HG02973 (cell line): ENCODE data around the gene CDH23.

Experiments
- ATAC-seq: cut with Tn5 transposase; IDR thresholded peaks from one replicate; pipeline ENCODE4 v1.9.1; 2021; ENCODE audit warnings: moderate library complexity; ENCODE audit not compliant: unreplicated experiment

CDH23 gene

DNA sequence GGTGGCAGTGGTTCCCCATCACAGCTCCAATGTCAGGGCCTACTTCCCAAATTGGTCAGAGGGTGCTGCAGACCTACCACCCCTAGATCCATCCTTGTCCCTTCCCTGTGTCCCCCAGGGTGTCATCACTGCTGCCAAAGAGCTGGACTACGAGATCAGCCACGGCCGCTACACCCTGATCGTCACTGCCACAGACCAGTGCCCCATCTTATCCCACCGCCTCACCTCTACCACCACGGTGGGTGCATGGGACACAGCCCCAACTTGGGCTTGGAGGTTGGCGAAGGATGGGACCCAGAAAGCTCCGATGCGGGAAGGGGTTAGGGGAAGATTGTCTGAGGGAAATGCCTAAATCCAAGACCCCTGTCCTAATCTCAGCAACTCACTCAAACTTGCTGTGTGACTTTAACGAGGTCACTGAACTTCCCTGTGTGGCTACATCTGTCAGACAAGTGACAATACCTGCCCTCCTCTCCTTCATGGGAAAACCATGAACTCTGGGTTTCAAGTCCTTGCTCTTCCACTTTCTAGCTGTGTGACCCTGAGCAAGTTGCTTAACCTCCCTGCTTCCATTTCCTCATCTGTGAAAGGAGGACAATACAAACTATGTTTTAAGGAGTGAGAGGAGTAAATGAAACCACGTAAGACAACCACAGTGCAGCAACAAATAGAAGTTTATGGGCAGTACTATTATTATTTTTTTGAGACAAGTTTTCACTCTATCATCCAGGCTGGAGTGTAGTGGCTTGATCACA is 381.5 kb downstream of the CDH23 start:
- ATAC-seq: no peak

DNA sequence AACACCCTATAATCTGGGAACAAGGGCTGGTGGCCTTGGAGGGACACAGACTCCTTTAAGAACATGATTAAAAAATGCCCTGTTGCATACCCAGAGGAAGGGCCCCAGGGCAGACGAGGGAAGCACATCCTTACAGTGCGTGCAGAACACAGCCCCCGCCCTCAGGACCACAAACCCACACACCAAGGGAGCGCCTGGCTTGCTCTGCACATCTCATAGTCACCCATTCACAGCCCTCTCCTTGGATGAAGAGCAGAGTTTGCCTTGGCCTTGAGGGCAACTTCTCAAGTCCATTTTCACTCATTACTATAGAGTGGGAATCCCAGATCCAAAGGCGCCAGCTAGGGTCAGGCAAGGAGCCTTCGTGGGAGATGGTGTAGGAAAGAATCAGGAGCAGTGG is 382.9 kb downstream of the CDH23 start:
- no peak for ATAC-seq

DNA sequence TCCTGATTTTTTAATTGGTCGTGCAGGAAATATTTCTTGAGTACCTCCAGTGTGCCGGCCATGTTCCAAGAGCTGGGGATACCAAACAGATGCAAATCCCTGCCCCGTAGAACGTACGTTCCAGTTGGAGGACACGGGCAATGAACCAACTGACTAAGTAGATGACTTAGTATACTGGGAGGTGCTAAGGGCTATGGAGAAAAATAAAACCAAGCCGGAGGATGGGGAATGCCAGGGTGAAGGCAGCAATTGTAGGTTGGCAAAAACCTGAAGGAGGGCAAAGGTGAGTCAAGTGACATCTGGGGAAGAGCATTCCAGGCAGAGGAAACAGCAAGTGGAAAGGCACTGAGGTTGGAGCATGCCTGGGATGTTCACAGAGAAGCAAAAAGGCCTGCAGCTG is 383.4 kb downstream of the CDH23 start:
- no peak for ATAC-seq

- ATAC-seq: no peak
Measured at GRCh38 chr10:71780719-71781118, 384.0 kb downstream of the CDH23 start.

- no peak for ATAC-seq
Measured at GRCh38 chr10:71782221-71782916, 385.6 kb downstream of the CDH23 start.

DNA sequence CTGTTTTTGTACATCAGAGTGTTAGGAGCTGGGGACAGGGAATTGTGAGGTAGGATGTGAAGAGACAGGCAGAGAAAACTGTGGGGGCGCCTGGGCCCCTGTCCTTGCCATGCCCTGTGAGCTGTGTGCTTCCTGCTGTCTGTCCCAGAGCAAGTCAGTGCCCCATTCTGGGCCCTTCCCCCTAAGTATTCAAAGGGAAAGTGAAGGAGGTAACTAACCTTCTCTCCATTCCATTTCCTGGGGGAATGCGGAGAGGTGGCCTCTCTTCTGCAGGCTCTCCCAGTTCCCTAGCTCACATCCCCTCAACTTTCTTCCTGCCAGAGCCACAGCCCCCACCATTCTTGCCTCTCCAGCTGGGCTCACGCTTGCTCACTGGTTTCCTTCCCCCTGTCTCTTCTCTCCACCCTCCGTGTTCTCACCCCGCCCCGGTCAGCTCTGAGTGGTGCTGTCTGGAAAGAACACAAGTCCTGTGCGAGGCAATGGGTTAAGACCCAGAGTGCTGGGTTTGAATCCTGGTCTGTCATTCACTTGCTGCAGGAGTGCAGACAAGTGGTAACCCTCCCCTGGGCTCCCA is 386.3 kb downstream of the CDH23 start:
- ATAC-seq: no peak

DNA sequence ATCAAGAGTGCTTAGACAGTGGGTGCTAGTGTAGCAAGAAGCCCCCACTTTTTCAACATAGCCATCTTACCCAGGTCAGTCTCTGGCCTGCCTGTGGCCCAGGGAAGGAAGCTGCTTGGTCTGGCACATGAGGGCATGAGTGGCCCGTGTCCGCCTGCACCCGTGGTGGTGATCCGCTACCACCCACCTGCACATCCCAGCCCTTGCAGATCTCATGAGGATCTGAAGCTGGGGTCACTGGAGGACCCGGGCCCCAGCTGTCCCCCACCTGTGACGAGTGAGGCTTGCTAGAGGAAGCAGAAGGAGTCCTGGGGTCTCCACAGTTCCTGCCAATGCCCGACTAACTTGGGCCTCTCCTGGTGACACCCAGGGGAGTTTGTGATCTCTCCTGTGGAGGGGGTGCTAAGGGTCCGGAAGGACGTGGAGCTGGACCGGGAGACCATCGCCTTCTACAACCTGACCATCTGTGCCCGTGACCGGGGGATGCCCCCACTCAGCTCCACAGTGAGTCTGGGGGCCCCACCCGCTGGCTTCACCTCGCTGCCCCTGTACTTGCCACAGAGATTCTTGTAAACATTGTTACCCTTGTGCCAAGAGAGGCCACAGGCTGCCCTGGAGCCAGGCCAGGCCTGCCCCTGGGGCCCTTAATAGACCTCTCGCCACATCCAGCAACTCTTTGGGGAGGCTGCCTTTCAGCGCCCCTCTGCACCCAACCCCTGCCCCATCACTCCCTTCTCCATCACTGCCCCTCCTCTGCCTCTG is 387.4 kb downstream of the CDH23 start:
- ATAC-seq: no peak

GRCh38 chr10:71784679-71785272 is 388.1 kb downstream of the CDH23 start:
- no peak for ATAC-seq

GRCh38 chr10:71788954-71789353 is 392.2 kb downstream of the CDH23 start:
- no peak for ATAC-seq

GRCh38 chr10:71789871-71790270 is 393.2 kb downstream of the CDH23 start:
- no peak for ATAC-seq

- ATAC-seq: no peak
Measured at GRCh38 chr10:71790749-71791440, 394.2 kb downstream of the CDH23 start.

GRCh38 chr10:71795248-71795647 is 398.5 kb downstream of the CDH23 start:
- no peak for ATAC-seq

- ATAC-seq: no peak
Measured at GRCh38 chr10:71796749-71797405, 400.2 kb downstream of the CDH23 start.

GRCh38 chr10:71797533-71798307 is 401.0 kb downstream of the CDH23 start:
- ATAC-seq: no peak

DNA sequence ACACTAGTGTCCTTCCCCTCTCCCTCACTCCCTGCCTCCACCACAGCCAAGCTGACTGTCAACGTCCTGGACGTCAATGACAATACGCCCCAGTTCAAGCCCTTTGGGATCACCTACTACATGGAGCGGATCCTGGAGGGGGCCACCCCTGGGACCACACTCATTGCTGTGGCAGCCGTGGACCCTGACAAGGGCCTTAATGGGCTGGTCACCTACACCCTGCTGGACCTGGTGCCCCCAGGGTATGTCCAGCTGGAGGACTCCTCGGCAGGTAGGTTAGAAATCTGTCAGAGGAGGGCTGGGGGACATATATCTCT is 401.5 kb downstream of the CDH23 start:
- no peak for ATAC-seq

DNA sequence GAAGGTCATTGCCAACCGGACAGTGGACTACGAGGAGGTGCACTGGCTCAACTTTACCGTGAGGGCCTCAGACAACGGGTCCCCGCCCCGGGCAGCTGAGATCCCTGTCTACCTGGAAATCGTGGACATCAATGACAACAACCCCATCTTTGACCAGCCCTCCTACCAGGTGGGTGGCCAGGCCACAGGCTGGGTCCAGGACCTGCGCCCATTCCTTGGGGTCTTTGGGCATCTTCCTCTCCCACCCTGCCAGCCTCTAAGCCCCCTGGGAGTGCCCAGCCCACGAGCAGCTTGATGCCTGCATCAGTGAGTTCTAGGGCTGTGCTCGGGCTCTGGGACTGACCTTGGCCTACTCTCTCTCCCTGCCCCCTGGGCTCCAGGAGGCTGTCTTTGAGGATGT is 402.4 kb downstream of the CDH23 start:
- no peak for ATAC-seq

- ATAC-seq: no peak
Measured at GRCh38 chr10:71799608-71800453, 403.1 kb downstream of the CDH23 start.

DNA sequence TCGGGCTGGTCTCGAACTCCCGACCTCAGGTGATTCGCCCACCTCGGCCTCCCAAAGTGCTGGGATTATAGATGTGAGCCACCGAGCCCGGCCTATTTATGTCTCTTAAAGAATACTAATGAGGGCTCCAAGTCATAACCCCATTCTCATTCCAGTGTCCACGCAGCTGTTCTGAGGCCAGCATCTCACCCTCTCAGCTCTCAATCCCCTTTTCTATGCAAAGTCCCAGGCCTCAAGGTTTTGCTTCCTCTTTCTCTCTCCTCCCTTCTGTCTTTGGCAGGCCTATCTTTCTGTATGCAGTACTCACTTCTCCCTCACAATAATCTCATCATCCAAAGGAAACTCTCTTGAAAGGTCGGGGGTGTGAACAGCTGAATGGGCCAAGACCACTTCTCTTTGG is 404.6 kb downstream of the CDH23 start:
- peak; percentile 71 for ATAC-seq
